Measurements from ENCODE around the gene DIDO1.

GRCh38 chr20:62859721-62860120 is 66.6 kb downstream of the DIDO1 start:
- TF ChIP-seq CTCF (conservative IDR thresholded peaks at IDR 0.05; ENCODE audit: low read depth, low read length) (no peak), EZH2 (IDR thresholded peaks at IDR 0.05; ENCODE audit: low read length, unreplicated experiment) (no peak), EZH2phosphoT487 (IDR thresholded peaks at IDR 0.05; ENCODE audit: borderline replicate concordance, low read length) (no peak)

Data from PC-3 (cell line).